Endothelial cell of umbilical vein (primary cell): ENCODE results near the gene WDR37.

ENCODE experiments used
- EZH2 ChIP-seq: IDR thresholded peaks from 2 replicates; pipeline ENCODE4 v1.6.1; 2012; ENCODE audit warnings: borderline replicate concordance, low read depth, mild to moderate bottlenecking, moderate library complexity, low read length, inconsistent platforms; ENCODE audit not compliant: severe bottlenecking
- FOS ChIP-seq: IDR thresholded peaks from 2 replicates; pipeline ENCODE4 v1.6.1; 2011; ENCODE audit warnings: mild to moderate bottlenecking, low read length, moderate library complexity, borderline replicate concordance; ENCODE audit not compliant: insufficient read depth
- GATA2 ChIP-seq: IDR thresholded peaks from 2 replicates; pipeline ENCODE4 v1.7.0; 2011; ENCODE audit warnings: low read depth, mild to moderate bottlenecking, moderate library complexity, mixed read lengths, low read length; ENCODE audit not compliant: insufficient read length, insufficient read depth
- JUN ChIP-seq: IDR thresholded peaks from 2 replicates; pipeline ENCODE4 v1.6.1; 2011; ENCODE audit warnings: borderline replicate concordance, low read depth; ENCODE audit not compliant: insufficient read length, insufficient read depth
- MYC ChIP-seq: IDR thresholded peaks from one replicate; pipeline ENCODE4 v1.6.1; 2011; ENCODE audit warnings: mild to moderate bottlenecking, low read depth, low read length
- POLR2A ChIP-seq: IDR thresholded peaks from 2 replicates; pipeline ENCODE4 v1.6.1; 2012; ENCODE audit warnings: low read depth, mild to moderate bottlenecking, control low read depth, low read length
- POLR2AphosphoS5 ChIP-seq: IDR thresholded peaks from 2 replicates; pipeline ENCODE4 v1.6.1; 2012; ENCODE audit warnings: low read depth, mild to moderate bottlenecking, control low read depth, low read length, moderate library complexity; ENCODE audit not compliant: insufficient read depth
- TF ChIP-seq, protein P1 (sequence below), 2 donors: IDR thresholded peaks; 1 replicate in 1 of 2; 2 replicates in 1 of 2; pipeline ENCODE4 v1.5.1; 2011; ENCODE audit warnings: low read length in 2 of 2, mild to moderate bottlenecking in 2 of 2, moderate library complexity in 2 of 2, control low read depth in 1 of 2, inconsistent platforms in 1 of 2, low read depth in 1 of 2; ENCODE audit not compliant: insufficient read depth in 1 of 2; ENCODE audit errors: extremely low read depth in 1 of 2
- TF ChIP-seq, protein P2 (sequence below): IDR thresholded peaks from 2 replicates; pipeline ENCODE4 v1.6.1; 2011; ENCODE audit not compliant: insufficient read depth, insufficient read length

DNA sequence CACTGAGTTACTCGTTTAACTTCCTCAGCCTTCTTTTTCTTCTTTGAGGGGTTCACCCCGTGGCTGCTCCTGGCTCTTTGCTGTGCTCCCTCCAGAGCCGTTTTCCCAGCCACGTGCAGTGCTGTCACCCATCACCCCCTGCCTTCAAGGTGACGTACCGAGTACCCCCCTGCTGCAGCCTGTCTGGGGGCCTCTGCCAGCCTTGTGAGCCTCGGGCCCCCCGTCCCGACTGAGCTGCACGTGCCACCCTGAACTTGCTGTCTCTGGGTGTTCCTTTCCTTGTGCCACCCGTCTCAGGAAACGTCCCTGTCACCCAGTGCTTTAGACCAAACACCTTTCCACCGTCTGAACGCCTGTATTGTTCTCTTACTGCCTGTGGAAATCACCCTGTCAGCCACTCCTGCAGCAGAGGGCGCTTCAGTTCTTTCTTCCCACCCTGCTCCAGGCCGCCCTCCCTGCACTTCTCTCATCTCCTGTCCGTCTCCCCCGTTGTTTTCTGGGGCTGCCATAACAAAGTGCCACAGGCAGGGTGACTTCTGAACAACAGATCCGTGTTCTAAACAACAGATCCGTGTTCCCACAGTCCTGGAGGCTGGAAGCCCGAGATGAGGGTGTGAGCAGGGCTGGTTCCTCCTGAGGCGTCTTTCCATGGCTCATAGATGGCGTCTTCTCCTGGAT is 44.6 kb downstream of the WDR37 start:
- TF ChIP-seq, protein P1, sequence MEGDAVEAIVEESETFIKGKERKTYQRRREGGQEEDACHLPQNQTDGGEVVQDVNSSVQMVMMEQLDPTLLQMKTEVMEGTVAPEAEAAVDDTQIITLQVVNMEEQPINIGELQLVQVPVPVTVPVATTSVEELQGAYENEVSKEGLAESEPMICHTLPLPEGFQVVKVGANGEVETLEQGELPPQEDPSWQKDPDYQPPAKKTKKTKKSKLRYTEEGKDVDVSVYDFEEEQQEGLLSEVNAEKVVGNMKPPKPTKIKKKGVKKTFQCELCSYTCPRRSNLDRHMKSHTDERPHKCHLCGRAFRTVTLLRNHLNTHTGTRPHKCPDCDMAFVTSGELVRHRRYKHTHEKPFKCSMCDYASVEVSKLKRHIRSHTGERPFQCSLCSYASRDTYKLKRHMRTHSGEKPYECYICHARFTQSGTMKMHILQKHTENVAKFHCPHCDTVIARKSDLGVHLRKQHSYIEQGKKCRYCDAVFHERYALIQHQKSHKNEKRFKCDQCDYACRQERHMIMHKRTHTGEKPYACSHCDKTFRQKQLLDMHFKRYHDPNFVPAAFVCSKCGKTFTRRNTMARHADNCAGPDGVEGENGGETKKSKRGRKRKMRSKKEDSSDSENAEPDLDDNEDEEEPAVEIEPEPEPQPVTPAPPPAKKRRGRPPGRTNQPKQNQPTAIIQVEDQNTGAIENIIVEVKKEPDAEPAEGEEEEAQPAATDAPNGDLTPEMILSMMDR (IDR thresholded peaks at IDR 0.05; ENCODE audit: extremely low read depth in 1 of 2, insufficient read depth in 1 of 2, low read depth in 1 of 2, low read length in 2 of 2) = no peak
- TF ChIP-seq EZH2 (no peak), POLR2A (no peak), JUN (no peak), MYC (no peak), POLR2AphosphoS5 (no peak), FOS (no peak), GATA2 (no peak)
- TF ChIP-seq, protein P2, sequence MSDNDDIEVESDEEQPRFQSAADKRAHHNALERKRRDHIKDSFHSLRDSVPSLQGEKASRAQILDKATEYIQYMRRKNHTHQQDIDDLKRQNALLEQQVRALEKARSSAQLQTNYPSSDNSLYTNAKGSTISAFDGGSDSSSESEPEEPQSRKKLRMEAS = no peak
